Measurements from ENCODE around the gene KCNJ13. TPM values are rescaled to one million over a fixed set of nuclear protein-coding genes. Genes with fewer than 3 reads are reported as not detected.

The KCNJ13 gene
- total RNA-seq, 4 donors from 2014 or later: not detected

DNA sequence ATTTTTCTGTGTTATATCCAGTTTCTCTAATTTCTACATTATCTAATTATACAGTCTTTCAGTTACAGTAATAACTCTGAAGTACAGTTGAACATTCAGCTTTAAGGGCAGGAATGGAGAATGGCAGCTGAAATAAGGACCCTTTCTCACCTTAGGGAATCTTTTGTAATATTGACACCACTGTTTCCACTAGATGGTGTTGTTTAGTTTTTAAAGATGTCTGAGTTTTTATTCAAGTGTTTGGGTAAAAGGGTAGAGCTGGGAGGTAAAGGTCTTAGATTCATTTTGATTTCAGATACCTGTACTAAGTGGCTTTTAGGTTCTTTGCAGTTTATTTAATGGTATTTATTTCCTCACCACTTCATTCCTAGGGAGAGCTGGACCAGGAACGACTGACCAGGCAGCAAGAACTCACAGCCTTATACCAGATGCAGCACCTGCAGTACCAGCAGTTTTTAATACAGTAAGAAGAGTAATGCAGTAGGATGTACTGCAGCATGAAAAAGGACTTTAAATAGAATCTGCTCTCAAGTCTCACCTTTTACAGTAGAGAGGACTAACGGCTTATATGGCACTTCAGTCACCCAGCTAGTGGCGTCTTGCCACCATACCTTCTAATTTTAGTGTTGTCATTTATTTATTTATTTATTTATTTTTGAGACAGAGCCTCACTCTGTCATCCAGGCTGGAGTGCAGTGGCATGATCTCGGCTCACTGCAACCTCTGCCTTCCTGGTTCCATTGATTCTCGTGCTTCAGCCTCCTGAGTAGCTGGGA lies 33.2 kb upstream of the KCNJ13 start:
- no peak for DNase-seq
- 89 to 90% methylated on average over 5 of the region's 5 CpGs for WGBS, 2 donors
- Histone ChIP-seq H3K27ac (no peak overlapping the region), H3K9me3 (no peaks in the 10 kb centered on the region), H3K27me3 (no peaks in the 10 kb centered on the region), H3K36me3 (peaks cover 0 to 97% (median 29%) of the 10 kb centered on the region in 3 donors), H3K4me3 (no peak overlapping the region), H3K4me1 (no peaks in the 10 kb centered on the region)
- intact Hi-C loops (cut with DNase I): no loop called here
- no peak for TF ChIP-seq POLR2A (IDR thresholded peaks at IDR 0.05)
- TF ChIP-seq, protein P1, sequence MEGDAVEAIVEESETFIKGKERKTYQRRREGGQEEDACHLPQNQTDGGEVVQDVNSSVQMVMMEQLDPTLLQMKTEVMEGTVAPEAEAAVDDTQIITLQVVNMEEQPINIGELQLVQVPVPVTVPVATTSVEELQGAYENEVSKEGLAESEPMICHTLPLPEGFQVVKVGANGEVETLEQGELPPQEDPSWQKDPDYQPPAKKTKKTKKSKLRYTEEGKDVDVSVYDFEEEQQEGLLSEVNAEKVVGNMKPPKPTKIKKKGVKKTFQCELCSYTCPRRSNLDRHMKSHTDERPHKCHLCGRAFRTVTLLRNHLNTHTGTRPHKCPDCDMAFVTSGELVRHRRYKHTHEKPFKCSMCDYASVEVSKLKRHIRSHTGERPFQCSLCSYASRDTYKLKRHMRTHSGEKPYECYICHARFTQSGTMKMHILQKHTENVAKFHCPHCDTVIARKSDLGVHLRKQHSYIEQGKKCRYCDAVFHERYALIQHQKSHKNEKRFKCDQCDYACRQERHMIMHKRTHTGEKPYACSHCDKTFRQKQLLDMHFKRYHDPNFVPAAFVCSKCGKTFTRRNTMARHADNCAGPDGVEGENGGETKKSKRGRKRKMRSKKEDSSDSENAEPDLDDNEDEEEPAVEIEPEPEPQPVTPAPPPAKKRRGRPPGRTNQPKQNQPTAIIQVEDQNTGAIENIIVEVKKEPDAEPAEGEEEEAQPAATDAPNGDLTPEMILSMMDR (IDR thresholded peaks at IDR 0.05): no peak

DNA sequence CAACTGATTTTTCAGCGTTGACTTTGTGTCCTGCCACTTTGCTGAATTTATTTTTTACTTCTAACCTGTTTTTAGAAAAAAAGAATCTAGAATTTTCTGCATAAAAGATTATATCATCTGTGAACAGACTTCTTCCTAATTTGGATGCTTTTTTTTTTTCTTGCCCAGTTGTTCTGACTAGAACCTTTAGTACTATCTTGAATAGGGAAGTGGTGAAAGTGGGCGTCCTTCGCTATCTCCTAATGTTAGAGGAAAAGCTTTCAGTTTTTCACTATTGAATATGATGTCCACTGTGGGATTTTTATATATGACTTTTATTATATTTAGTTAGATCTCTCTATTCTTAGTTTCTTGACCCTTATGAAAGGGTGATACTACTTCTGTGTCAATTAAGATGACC lies 25.7 kb upstream of the KCNJ13 start:
- H3K4me3 ChIP-seq: no peak overlapping the region
- peaks cover 0 to 92% (median 15%) of the 10 kb centered on the region in 3 donors for H3K36me3 ChIP-seq
- no peak for DNase-seq
- no peaks in the 10 kb centered on the region for H3K27me3 ChIP-seq
- no peak overlapping the region for H3K27ac ChIP-seq
- peaks cover 0 to 12% (median 2%) of the 10 kb centered on the region in 3 donors for H3K9me3 ChIP-seq
- H3K4me1 ChIP-seq: no peaks in the 10 kb centered on the region
- WGBS, 2 donors: 74 to 84% methylated on average over 3 of the region's 3 CpGs
- intact Hi-C loops (cut with DNase I): no loop called here
- TF ChIP-seq, protein P1 (IDR thresholded peaks at IDR 0.05): no peak
- TF ChIP-seq POLR2A (IDR thresholded peaks at IDR 0.05): no peak

DNA sequence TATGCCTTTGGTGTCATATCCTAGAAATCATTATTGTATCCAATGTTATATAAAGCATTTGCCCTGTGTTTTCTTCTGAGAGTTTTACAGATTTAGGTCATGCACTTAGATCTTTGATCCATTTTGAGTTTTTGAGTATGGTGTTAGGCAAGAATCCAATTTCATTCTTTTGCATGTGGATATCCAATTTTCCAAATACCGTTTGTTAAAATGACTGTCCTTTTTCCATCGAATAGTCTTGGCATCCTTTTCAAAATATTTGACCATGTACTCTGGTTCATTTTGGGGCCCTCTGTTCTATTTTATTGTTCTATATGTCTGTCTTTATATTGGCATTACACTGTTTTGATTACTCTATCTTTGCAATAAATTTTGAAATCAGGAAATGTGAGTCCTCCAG lies 23.8 kb upstream of the KCNJ13 start:
- no peak for DNase-seq
- TF ChIP-seq, protein P1 (IDR thresholded peaks at IDR 0.05): no peak
- TF ChIP-seq POLR2A (IDR thresholded peaks at IDR 0.05): no peak
- Histone ChIP-seq H3K4me1 (no peaks in the 10 kb centered on the region), H3K36me3 (peaks cover 0 to 92% (median 17%) of the 10 kb centered on the region in 3 donors), H3K27ac (no peak overlapping the region), H3K4me3 (no peak overlapping the region), H3K9me3 (peaks cover 0 to 12% (median 2%) of the 10 kb centered on the region in 3 donors), H3K27me3 (no peaks in the 10 kb centered on the region)
- 71 to 73% methylated on average over 2 of the region's 2 CpGs for WGBS, 2 donors
- intact Hi-C loops (cut with DNase I): no loop called here

DNA sequence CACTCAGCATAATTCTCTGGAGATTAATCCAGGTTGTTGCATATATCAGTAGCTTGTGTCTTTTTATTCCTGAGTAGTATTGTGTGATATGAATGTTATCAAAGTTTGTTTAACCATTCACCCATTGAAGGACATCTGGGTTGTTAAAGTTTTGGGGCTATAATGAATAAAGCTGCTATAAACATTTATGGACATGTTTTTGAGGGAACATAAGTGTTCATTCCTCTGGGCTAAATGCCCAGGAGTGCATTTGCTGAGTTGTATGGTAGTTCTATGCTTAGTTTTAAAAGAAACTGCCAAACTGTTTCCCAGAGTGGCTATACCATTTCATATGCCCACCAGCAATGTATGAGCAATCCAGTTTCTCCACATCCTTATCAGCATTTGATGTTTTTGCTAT lies 21.8 kb upstream of the KCNJ13 start:
- no peaks in the 10 kb centered on the region for H3K27me3 ChIP-seq
- H3K27ac ChIP-seq: no peak overlapping the region
- intact Hi-C loops (cut with DNase I): no loop called here
- TF ChIP-seq POLR2A (IDR thresholded peaks at IDR 0.05): no peak
- TF ChIP-seq, protein P1 (IDR thresholded peaks at IDR 0.05): no peak
- peaks cover 0 to 98% (median 20%) of the 10 kb centered on the region in 3 donors for H3K36me3 ChIP-seq
- peaks cover 0 to 1% (median 0%) of the 10 kb centered on the region in 3 donors for H3K4me1 ChIP-seq
- H3K9me3 ChIP-seq: peaks cover 0 to 12% (median 2%) of the 10 kb centered on the region in 3 donors
- H3K4me3 ChIP-seq: no peak overlapping the region
- DNase-seq: no peak

DNA sequence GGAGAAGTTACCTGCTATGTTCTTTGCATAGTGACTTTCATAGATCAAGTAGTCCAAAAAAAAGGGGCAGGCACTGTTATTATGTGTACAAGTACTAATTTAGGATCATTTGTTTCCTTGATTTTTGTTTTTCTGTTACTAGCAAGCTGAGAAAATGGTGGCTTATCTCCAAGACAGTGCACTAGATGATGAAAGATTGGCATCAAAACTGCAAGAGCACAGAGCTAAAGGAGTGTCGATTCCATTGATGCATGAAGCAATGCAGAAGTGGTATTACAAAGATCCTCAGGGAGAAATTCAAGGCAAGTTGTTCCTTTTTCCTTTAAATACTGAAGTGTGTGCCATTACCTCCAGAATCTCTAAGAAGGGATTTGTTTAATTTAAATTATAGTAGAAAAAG lies 19.6 kb upstream of the KCNJ13 start:
- TF ChIP-seq, protein P1 (IDR thresholded peaks at IDR 0.05): no peak
- TF ChIP-seq POLR2A (IDR thresholded peaks at IDR 0.05): no peak
- Histone ChIP-seq H3K4me1 (peaks cover 0 to 6% (median 0%) of the 10 kb centered on the region in 3 donors), H3K36me3 (peaks cover 7 to 98% (median 31%) of the 10 kb centered on the region in 3 donors), H3K4me3 (no peak overlapping the region), H3K9me3 (no peaks in the 10 kb centered on the region), H3K27ac (no peak overlapping the region), H3K27me3 (no peaks in the 10 kb centered on the region)
- no peak for DNase-seq
- intact Hi-C loops (cut with DNase I): no loop called here
- whole genome bisulfite sequencing, 2 donors: 58 to 77% methylated on average over 1 of the region's 1 CpG

Data from esophagus squamous epithelium (tissue), 5 donors.